Astrocyte (in vitro differentiated cells and primary cell): ENCODE measurements around the gene IFITM5. TPM values are rescaled to one million over a fixed set of nuclear protein-coding genes. Genes with fewer than 3 reads are reported as not detected.

Experiments used
- DNase-seq: peaks from one replicate; pipeline ENCODE4 v3.0.0-alpha.2; 2010; ENCODE audit warnings: low read depth
- FAIRE-seq: peaks from 2 replicates; lab custom pipeline; 2011; peaks lifted over from hg19 to GRCh38; lab: Jason Lieb, UNC
- H2AFZ ChIP-seq: 2 replicates; pipeline ENCODE4 v1.6.0; 2012; ENCODE audit warnings: low read depth, low read length, inconsistent platforms
- H3K27ac ChIP-seq: 2 replicates; pipeline ENCODE4 v1.5.1; 2011; ENCODE audit warnings: low read depth, low read length, inconsistent platforms
- H3K27me3 ChIP-seq: 2 replicates; pipeline ENCODE4 v1.6.0; 2011; ENCODE audit warnings: low read length, inconsistent platforms; ENCODE audit not compliant: insufficient read depth
- H3K36me3 ChIP-seq: 2 replicates; pipeline ENCODE4 v1.5.1; 2011; ENCODE audit warnings: low read length, inconsistent platforms; ENCODE audit not compliant: insufficient read depth
- H3K4me1 ChIP-seq: 2 replicates; pipeline ENCODE4 v1.5.1; 2011; ENCODE audit warnings: low read length, inconsistent platforms; ENCODE audit not compliant: insufficient read depth
- H3K4me2 ChIP-seq: 2 replicates; pipeline ENCODE4 v1.6.0; 2012; ENCODE audit warnings: low read length, inconsistent platforms
- H3K4me3 ChIP-seq: 2 replicates; pipeline ENCODE4 v1.5.1; 2011; ENCODE audit warnings: low read depth, mild to moderate bottlenecking, low read length, inconsistent platforms; ENCODE audit not compliant: insufficient read depth
- H3K79me2 ChIP-seq: 2 replicates; pipeline ENCODE4 v1.6.0; 2012; ENCODE audit warnings: mild to moderate bottlenecking, low read length, inconsistent platforms; ENCODE audit not compliant: insufficient read depth
- H3K9ac ChIP-seq: 2 replicates; pipeline ENCODE4 v1.6.0; 2012; ENCODE audit warnings: mild to moderate bottlenecking, low read length, inconsistent platforms
- H3K9me3 ChIP-seq: 2 replicates; pipeline ENCODE4 v1.5.1; 2012; ENCODE audit warnings: low read depth, mild to moderate bottlenecking, low read length, inconsistent platforms; ENCODE audit not compliant: insufficient read depth
- H4K20me1 ChIP-seq: 2 replicates; pipeline ENCODE4 v1.6.0; 2012; ENCODE audit warnings: low read length, inconsistent platforms; ENCODE audit not compliant: insufficient read depth
- H3K27ac Mint-ChIP-seq: one replicate; pipeline ENCODE4 v1.8.0; 2021; ENCODE audit warnings: mild to moderate bottlenecking, mixed read lengths; ENCODE audit not compliant: unreplicated experiment
- H3K27me3 Mint-ChIP-seq: one replicate; pipeline ENCODE4 v1.8.0; 2021; ENCODE audit warnings: low read depth, mixed read lengths; ENCODE audit not compliant: unreplicated experiment
- H3K36me3 Mint-ChIP-seq: one replicate; pipeline ENCODE4 v1.8.0; 2021; ENCODE audit warnings: low read depth, mixed read lengths; ENCODE audit not compliant: unreplicated experiment
- H3K4me1 Mint-ChIP-seq: one replicate; pipeline ENCODE4 v1.8.0; 2021; ENCODE audit warnings: low read depth, mixed read lengths; ENCODE audit not compliant: unreplicated experiment
- H3K4me3 Mint-ChIP-seq: one replicate; pipeline ENCODE4 v1.8.0; 2021; ENCODE audit warnings: mild to moderate bottlenecking, moderate library complexity, mixed read lengths; ENCODE audit not compliant: unreplicated experiment
- H3K9me3 Mint-ChIP-seq: one replicate; pipeline ENCODE4 v1.8.0; 2021; ENCODE audit warnings: mild to moderate bottlenecking, mixed read lengths; ENCODE audit not compliant: unreplicated experiment
- CTCF ChIP-seq: IDR thresholded peaks from 2 replicates; pipeline ENCODE4 v1.5.1; 2011; ENCODE audit warnings: low read depth, mild to moderate bottlenecking, inconsistent platforms, low read length, moderate library complexity; ENCODE audit not compliant: insufficient read depth
- EZH2 ChIP-seq: IDR thresholded peaks from 2 replicates; pipeline ENCODE4 v1.6.1; 2012; ENCODE audit warnings: mild to moderate bottlenecking, low read length, inconsistent platforms; ENCODE audit not compliant: insufficient read depth
- total RNA-seq: library from RNA; stranded (reverse); gene quantifications from 2 replicates; pipeline ENCODE4 v1.2.1, GENCODE V29; 2021

The IFITM5 gene
- total RNA-seq, 1 donor from 2014 or later: not detected

- no peak overlapping the region for H3K4me3 ChIP-seq
These were observed 4.8 kb upstream of the IFITM5 start for GRCh38 chr11:304061-304506.

GRCh38 chr11:303363-303762, 4.0 kb upstream of the IFITM5 start:
- Histone ChIP-seq H4K20me1 (no peaks in the 10 kb centered on the region), H3K9ac (no peak overlapping the region), H3K9me3 (no peaks in the 10 kb centered on the region), H3K36me3 (no peaks in the 10 kb centered on the region), H2AFZ (no peak overlapping the region), H3K27me3 (no peaks in the 10 kb centered on the region), H3K27ac (no peak overlapping the region), H3K4me2 (no peak overlapping the region), H3K79me2 (no peaks in the 10 kb centered on the region), H3K4me1 (peaks cover 4% of the 10 kb centered on the region), H3K4me3 (no peak overlapping the region)
- FAIRE-seq (no peak), DNase-seq (no peak)
- H3K27me3 Mint-ChIP-seq: peaks cover 7% of the 10 kb centered on the region
- H3K4me3 Mint-ChIP-seq: no peak overlapping the region
- H3K36me3 Mint-ChIP-seq: peaks cover 1% of the 10 kb centered on the region
- no peak overlapping the region for H3K27ac Mint-ChIP-seq
- peaks cover 2% of the 10 kb centered on the region for H3K9me3 Mint-ChIP-seq
- H3K4me1 Mint-ChIP-seq: peaks cover 3% of the 10 kb centered on the region
- no peak for TF ChIP-seq EZH2
- no peak for TF ChIP-seq CTCF

More at GRCh38 chr11:304061-304506, 4.8 kb upstream of the IFITM5 start:
- no peaks in the 10 kb centered on the region for H3K27me3 ChIP-seq
- no peak for DNase-seq
- H2AFZ ChIP-seq: no peak overlapping the region
- Mint-ChIP-seq H3K27me3 (peaks cover 7% of the 10 kb centered on the region), H3K9me3 (peaks cover 2% of the 10 kb centered on the region), H3K4me1 (peaks cover 3% of the 10 kb centered on the region), H3K4me3 (no peak overlapping the region), H3K36me3 (peaks cover 2% of the 10 kb centered on the region), H3K27ac (no peak overlapping the region)
- no peak overlapping the region for H3K27ac ChIP-seq
- H3K9ac ChIP-seq: no peak overlapping the region
- no peak for FAIRE-seq
- H3K36me3 ChIP-seq: no peaks in the 10 kb centered on the region
- H3K4me2 ChIP-seq: no peak overlapping the region
- peaks cover under 1% of the 10 kb centered on the region for H3K79me2 ChIP-seq
- no peaks in the 10 kb centered on the region for H4K20me1 ChIP-seq
- peaks cover 7% of the 10 kb centered on the region for H3K4me1 ChIP-seq
- H3K9me3 ChIP-seq: no peaks in the 10 kb centered on the region
- TF ChIP-seq EZH2 (no peak), CTCF (no peak)

GRCh38 chr11:299951-300735, 817 bp upstream of the IFITM5 start:
- Histone ChIP-seq H3K79me2 (no peaks in the 10 kb centered on the region), H3K27me3 (no peaks in the 10 kb centered on the region), H3K4me3 (no peak overlapping the region), H3K4me1 (no peaks in the 10 kb centered on the region), H3K9me3 (no peaks in the 10 kb centered on the region), H3K9ac (no peak overlapping the region), H3K4me2 (no peak overlapping the region), H4K20me1 (no peaks in the 10 kb centered on the region), H3K36me3 (no peaks in the 10 kb centered on the region), H3K27ac (no peak overlapping the region), H2AFZ (no peak overlapping the region)
- DNase-seq: no peak
- Mint-ChIP-seq H3K27me3 (peaks cover 10% of the 10 kb centered on the region), H3K9me3 (peaks cover 2% of the 10 kb centered on the region), H3K27ac (no peak overlapping the region), H3K4me3 (no peak overlapping the region), H3K36me3 (peaks cover 1% of the 10 kb centered on the region), H3K4me1 (peaks cover 3% of the 10 kb centered on the region)
- TF ChIP-seq EZH2 (no peak), CTCF (no peak)
- no peak for FAIRE-seq
